GM19467 (cell line): Measurements from ENCODE around the gene DLGAP3.
"Not testable (repeated sequence)": the region's sequence is repeated elsewhere in the genome, so short reads cannot be mapped to it uniquely, and the experiment has no call there.

Experiments
- ATAC-seq: cut with Tn5 transposase; IDR thresholded peaks from one replicate; pipeline ENCODE4 v1.9.1; 2021; ENCODE audit warnings: mild to moderate bottlenecking, moderate library complexity; ENCODE audit not compliant: unreplicated experiment

The DLGAP3 gene, protein sequence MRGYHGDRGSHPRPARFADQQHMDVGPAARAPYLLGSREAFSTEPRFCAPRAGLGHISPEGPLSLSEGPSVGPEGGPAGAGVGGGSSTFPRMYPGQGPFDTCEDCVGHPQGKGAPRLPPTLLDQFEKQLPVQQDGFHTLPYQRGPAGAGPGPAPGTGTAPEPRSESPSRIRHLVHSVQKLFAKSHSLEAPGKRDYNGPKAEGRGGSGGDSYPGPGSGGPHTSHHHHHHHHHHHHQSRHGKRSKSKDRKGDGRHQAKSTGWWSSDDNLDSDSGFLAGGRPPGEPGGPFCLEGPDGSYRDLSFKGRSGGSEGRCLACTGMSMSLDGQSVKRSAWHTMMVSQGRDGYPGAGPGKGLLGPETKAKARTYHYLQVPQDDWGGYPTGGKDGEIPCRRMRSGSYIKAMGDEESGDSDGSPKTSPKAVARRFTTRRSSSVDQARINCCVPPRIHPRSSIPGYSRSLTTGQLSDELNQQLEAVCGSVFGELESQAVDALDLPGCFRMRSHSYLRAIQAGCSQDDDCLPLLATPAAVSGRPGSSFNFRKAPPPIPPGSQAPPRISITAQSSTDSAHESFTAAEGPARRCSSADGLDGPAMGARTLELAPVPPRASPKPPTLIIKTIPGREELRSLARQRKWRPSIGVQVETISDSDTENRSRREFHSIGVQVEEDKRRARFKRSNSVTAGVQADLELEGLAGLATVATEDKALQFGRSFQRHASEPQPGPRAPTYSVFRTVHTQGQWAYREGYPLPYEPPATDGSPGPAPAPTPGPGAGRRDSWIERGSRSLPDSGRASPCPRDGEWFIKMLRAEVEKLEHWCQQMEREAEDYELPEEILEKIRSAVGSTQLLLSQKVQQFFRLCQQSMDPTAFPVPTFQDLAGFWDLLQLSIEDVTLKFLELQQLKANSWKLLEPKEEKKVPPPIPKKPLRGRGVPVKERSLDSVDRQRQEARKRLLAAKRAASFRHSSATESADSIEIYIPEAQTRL

DNA sequence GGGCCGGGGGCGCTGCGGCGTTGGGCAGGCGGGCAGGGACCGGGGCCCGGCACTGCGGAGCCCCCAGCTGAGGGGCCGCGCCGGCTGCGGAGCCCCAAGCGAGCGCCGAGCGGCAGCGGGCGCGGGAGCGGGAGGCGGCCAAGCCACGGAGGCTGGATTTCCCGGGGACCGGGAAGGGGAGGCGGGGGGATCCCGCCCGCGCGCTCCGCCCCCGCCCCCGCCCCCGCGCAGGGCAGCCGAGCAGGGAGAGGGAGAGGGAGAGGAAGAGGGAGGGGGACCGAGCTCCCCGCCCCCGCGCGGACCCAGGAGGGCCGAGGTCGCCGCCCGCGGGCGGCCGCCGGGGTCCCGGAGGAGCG lies at the start of gene DLGAP3:
Gene DLGAP3, minus strand, starts transcription at position 154 of the 356 bp plus-strand sequence. CDS start 24,267 bp downstream, outside the sequence.
- no peak for ATAC-seq

DNA sequence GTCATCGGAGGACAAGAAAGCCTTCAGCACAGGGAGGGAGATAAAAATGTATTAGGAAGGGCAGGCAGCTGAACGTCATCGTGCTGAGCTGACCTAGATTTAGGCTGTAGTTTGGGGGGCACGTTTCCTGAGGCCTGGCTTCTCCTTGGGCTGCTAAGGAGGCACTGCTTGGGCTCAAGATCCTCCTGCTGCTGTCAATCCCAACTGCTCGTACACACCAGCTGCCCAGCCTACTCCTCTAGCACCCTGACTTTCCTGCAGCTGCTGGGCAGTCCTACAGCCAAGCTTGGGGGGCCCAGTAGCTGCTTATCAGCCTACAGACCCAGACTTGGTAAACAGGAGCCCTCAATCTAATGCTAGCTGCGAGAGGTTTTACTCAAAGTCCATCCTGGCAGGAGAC lies 49.5 kb upstream of the DLGAP3 start:
- ATAC-seq = no peak

DNA sequence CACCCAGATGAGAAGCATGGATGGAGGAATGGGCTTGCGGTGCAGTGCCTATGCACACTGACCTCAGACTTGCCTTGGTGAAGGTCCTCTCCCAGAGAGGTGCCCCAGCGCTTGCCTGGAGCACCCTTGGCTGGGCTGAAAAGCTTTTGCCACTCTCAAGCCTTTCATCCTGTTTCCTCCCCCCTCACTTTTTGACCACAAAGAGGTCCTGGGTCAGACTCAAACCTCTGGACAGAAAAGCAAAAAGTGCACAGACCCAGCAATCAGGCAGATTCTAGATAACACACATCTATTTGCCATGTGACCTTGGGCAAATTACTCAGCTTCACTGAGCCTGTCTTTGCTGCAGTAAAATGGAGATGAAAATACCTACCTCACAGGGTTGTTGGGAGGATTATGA lies 48.4 kb upstream of the DLGAP3 start:
- ATAC-seq = no peak

DNA sequence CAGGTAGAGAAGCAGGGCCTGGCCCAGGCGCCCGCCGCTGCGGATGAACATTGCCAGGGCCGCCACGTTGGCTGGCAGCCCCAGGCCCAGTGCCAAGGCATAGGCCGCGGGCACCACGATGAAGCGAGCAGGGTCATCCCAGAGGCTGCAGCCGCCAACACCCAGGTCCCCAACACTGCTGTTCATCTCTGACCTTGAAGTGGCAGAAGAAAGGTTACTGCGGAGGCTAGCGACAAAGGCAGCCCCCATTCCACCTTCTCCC lies 47.7 kb upstream of the DLGAP3 start:
- no peak for ATAC-seq

DNA sequence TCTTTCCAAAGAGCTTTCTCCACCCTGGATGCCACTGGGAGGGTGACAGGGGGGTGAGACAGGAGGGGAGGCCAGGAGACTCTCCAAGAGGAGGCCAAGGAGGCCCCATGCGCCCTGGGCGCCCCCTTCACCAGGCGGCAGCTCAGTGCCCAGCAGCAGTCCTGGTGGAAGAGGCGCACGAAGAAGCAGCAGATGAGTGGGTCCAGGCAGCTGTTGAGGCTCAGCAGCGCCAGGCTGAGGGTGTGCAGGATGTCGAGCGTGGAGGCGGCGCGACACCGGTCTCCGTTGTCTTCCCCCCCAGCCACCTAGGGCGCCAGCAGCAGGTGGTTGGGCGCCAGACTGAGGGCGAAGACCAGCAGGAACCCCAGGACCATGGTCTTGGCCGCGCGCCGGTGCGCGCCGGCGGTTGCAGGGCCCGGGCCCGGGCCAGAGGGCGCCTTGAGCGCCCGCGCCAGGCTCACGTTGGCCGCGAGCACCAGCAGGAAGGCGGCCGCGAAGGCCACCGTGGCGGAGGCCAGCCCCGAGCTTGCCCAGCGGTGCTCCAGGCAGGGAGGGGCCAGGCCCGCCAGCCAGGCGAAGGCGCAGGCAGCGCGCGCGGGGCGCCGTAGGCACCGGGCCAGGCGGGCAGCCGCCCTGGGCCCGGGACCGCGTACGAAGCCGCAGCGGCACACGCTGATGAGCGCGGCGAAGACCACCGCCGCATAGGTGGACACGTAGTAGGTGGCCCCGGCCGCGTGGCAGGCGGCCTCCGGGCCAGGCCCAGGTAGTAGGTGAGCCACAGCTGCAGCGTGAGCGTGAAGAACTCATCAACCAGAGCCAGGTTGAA lies 47.1 kb upstream of the DLGAP3 start:
- no peak for ATAC-seq

DNA sequence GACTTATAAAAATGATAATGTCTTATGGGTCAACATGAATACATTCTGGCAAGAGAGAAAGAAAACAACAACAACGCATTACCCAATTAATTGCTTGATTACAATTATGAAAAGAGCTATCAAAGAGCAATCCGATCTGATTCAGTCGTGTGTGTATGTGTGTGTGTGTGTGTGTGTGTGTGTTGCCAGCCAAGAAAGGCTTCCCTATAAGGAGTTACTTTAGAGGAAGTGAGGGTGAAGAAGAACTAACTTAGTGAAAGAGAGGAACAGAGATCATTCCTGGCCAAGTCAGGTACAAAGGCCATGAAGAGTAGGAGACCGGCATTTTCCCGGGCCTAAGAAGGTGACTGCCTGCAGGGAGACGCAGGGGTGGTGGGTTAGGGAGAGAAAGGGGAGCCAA lies 46.3 kb upstream of the DLGAP3 start:
- ATAC-seq = no peak

DNA sequence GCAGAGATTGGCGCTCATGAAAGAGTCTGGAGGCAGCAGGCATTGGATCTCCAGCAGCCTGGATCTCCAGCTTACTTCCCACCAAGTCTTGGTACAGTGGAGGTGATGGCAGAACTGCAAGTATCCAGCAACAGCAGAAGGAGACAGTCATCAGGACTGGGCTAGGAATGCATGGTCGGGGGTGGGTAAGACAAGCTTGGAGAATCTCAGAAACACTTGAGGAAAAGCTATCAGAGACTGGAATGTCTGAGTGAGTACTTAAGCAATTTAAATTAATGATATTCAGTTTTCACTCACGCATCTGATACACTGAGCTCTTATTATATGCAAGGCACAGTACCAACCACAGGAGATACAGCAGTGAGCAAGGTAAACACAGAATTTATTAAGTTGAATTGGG lies 45.9 kb upstream of the DLGAP3 start:
- no peak for ATAC-seq

DNA sequence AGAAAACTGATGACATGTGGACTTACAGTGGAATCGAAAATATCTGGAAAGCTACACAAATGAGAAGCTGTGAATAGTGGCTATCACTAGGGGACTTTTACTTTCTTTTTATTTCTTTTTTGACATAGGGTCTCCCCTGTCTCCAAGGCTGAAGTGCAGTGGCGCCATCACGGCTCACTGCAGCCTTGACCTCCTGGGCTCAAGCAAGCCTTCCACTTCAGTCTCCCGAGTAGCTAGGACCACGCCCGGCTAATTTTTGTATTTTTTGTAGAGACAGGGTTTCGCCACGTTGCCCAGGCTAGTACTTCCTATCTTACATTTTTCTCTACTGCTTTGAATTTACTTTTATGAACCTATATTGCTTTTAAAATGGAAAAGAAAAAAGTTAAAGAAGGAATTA lies 45.2 kb upstream of the DLGAP3 start:
- ATAC-seq = no peak

DNA sequence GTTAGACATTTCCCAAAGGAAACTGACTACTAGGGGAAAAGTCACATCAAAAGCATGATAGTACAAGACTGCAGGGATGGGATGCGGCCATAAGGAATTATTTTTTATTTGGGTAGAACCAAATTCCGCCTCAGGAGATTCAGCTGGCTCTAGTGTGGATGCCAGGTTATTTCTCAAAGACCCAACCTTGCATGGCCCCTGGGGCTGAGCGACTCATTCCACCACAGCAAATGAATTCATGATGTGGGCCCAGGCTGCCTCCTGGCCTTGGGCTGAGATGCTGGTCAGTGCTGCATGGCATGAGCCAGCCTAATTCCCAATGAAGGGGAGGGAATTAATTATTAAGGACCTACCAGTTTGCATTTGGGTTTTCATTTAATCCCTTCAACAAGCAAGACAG lies 43.9 kb upstream of the DLGAP3 start:
- no peak for ATAC-seq

DNA sequence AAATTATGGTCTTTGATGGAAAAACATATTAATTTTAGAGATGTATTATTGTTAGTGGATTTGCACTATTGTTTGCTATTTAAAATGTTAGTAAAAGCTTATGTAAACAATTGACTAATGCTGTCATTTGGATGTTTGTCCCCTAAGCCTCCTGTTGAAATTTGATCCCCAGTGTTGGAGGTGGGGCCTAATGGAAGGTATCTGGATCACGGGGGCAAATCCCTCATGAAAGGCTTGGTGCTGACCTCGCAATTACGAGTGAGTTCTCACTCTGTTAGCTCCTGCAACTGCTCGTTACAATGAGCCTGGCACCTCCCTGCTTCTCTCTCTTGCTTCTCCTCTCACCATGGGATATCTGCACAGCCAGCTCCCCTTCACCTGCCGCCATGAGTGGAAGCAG lies 41.4 kb upstream of the DLGAP3 start:
- ATAC-seq = no peak

DNA sequence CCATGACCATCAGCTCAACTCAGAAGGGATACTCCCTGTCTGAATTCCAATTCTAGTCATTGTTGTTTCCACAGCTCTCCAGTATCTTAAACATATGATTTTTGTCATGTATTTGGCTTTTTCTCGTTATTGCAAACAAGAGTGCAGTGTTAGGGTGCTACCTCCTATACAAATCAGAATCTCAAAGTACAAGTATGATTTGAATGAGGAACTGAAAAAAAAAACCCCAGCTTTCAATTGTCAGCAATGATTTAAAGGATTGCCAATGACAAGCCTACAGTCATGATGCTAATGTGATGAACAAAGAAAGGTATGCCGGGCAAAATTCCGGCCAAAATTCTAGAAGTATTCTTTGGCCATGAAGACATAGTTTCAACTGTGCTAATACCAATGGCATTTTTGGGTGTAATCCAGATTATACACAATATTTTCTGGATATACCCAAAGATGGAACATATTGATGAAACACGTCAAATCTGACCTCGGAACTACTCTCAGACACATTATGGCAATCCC lies 40.8 kb upstream of the DLGAP3 start:
- ATAC-seq = no peak

DNA sequence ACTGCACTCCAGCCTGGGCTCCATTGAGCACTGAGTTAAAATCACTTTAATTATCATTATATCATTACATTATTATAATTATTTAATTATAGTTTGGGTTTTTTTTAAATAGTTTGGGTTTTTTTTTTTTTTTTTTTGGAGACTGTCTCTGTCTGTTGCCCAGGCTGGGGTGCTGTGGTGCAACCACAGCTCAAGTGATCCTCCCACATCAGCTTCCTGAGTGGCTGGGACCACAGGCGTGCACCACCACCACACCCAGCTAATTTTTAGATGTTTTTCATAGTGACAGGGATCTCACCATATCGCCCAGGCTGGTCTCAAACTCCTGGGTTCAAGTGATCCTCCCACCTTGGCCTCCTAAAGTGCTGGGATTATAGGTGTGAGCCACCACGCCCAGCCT lies 38.8 kb upstream of the DLGAP3 start:
- ATAC-seq = not testable (repeated sequence)

DNA sequence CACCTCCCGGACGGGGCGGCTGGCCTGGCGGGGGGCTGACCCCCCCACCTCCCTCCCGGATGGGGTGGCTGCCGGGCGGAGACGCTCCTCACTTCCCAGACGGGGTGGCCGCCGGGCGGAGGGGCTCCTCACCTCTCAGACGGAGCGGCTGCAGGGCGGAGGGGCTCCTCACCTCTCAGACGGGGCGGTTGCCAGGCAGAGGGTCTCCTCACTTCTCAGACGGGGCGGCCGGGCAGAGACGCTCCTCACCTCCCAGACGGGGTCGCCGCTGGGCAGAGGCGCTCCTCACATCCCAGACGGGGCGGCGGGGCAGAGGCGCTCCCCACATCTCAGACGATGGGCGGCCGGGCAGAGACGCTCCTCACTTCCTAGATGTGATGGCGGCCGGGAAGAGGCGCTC lies 38.2 kb upstream of the DLGAP3 start:
- not testable (repeated sequence) for ATAC-seq

DNA sequence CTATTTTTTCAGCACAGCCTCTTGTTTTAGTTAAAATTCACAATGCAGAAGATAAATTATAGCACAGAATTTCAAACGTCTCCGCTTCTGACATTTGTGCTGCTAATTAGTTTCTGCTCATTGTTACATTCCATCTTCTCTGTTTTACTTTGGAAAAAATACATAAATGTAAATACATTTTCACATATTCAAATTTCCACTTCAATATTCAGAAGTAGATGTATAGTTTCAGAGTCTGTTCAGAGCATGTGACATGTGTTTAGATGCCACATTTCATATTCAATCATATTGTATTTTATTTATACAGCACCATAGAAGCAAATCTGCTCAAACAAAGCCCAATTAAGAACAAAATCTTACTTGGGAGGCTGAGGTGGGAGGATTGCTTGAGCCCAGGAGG lies 36.1 kb upstream of the DLGAP3 start:
- ATAC-seq = no peak

DNA sequence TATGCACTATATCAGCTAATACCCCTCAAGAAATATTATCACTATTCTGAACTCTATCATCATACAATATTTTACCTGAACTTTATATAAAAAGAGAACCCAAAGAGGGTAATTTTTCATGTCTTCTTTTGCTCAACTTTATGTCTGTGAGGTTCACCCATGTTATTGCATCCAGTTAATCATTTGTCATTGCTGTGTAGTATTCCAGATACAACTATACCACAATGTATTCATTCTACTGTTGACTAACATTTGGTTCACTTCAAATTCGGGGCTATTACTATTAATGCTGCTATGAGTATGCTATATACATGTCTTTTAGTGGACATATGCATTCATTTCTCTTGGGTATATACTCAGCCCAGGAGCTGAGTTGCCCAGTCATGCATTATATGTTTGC lies 21.0 kb upstream of the DLGAP3 start:
- no peak for ATAC-seq

DNA sequence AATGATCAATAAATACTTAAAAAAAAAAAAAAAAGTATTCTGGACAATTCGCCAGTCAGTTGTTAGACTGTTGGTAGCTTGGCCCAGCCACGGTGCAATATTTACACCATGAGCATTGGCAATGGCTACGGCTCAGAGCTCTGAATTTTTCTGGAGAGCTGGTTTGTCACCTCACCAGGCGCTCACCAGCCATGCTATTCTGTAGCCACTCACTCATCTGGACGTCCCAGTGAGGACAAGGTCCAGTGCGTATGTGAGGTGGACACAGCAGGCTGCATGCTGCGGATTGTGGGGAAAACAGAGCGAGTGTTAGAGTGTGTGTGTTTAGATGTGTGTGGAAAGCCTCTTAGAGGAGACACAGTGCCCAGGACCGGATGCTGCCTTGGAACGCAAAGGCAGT lies 19.3 kb upstream of the DLGAP3 start:
- ATAC-seq = not testable (repeated sequence)

DNA sequence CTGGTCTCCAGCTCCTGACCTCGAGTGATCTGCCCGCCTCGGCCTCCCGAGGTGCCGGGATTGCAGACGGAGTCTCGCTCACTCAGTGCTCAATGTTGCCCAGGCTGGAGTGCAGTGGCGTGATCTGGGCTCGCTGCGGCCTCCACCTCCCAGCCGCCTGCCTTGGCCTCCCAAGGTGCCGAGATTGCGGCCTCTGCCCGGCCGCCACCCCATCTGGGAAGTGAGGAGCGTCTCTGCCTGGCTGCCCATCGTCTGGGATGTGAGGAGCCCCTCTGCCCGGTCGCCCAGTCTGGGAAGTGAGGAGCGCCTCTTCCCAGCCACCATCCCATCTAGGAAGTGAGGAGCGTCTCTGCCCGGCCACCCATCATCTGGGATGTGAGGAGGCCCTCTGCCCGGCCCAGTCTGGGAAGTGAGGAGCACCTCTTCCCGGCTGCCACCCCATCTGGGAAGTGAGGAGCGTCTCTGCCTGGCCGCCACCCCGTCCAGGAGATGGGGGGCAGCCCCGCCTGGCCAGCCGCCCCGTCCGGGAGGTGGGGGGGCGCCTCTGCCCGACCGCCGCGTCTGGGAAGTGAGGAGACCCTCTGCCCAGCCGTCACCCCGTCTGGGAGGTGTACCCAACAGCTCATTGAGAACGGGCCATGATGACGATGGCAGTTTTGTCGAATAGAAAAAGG lies 18.3 kb upstream of the DLGAP3 start:
- not testable (repeated sequence) for ATAC-seq

DNA sequence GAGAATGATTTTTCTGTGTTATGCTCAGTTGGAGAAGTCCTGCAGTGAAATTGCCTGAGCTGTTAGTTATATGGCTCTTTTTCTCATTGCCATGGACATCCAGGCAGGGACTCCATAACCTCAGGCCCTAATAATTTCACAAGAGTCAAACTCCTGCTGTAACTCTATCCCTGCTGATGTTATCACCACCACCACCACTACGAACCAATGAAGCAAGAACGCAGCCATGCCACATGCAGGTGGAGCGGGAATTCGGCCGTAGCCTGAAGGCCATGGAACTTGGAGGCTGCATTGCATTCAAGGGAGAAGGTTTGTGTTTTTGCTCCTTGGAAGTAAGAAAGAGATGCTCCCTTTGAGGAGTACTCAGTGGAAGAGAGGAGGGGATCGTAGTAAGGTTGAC lies 16.8 kb upstream of the DLGAP3 start:
- ATAC-seq = no peak

DNA sequence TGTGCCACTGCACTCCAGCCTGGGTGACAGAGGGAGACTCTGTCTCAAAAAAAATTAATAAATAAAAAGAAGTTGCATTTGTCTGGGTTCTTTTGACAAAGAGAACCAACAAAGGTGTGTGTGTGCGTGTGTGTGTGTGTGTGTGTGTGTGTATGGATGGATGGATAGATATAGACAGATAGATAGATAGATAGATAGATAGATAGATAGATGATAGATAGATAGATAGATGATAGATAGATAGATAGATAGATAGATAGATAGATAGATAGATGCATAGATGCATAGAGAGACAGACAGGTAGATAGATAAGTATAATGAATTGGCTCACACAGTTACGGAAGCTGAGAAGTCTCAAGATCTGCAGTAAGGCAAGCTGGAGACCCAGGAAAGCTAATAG lies 12.3 kb upstream of the DLGAP3 start:
- ATAC-seq = not testable (repeated sequence)

DNA sequence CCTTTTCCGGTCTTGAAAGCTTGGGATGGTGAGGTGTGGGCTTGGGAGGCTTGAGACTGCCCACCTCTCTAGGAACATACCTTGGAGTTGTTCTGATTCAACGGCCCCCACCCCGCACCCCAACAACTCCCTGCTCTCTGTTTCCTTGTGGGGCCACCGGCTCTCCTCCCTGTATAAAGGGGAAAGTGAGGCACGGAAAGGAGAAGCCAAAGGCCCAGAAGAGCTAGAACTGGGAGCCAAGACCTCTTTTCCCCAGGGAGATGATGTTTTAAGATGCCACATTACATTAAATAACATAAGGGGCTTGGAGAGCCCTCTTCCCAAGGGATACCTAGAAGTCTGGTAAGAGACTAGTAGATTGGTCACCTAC lies 1.2 kb upstream of the DLGAP3 start:
- ATAC-seq = no peak
